Endothelial cell of umbilical vein (primary cell): ENCODE measurements around the gene BHMT. TPM values are rescaled to one million over a fixed set of nuclear protein-coding genes. Genes with fewer than 3 reads are reported as not detected.

Experiments used
- BruUV-seq: library from RNA; stranded (reverse); fragments of 400-500 nt; replicated peaks from 2 replicates; lab custom pipeline; 2021; lab: Mats Ljungman, UMichigan
- CTCF ChIA-PET: fragments of 300-600, 350-600 bp; sonication (Branson Sonifier 250); formaldehyde crosslinking; loops from one replicate; lab custom pipeline; 2021; ENCODE audit warnings: antibody characterized with exemption, inconsistent platforms; lab: Charles Lee
- POLR2A ChIA-PET: fragments of 300-600, 350-600 bp; sonication (Branson Sonifier 250); formaldehyde crosslinking; loops from one replicate; lab custom pipeline; 2021; ENCODE audit warnings: antibody characterized with exemption, inconsistent platforms; lab: Charles Lee
- DNase-seq: peaks from one replicate; pipeline ENCODE4 v3.0.0-alpha.2; 2011; ENCODE audit warnings: low read depth, low spot score
- FAIRE-seq: peaks from 2 replicates; lab custom pipeline; 2011; peaks lifted over from hg19 to GRCh38; lab: Jason Lieb, UNC
- H2AFZ ChIP-seq: 2 replicates; pipeline ENCODE4 v1.6.0; 2012; ENCODE audit warnings: low read depth, low read length, control low read depth, inconsistent platforms
- H3K27ac ChIP-seq: 2 replicates; pipeline ENCODE4 v1.5.1; 2011; ENCODE audit warnings: low read depth, mild to moderate bottlenecking, control low read depth, low read length, moderate library complexity; ENCODE audit not compliant: insufficient read depth
- H3K27me3 ChIP-seq, 2 experiments: 2 replicates each; pipeline versions ENCODE4 v1.6.0 to v1.6.1; 2011; ENCODE audit warnings: low read length in 2 of 2, mixed read lengths in 1 of 2; ENCODE audit not compliant: control insufficient read depth in 2 of 2, insufficient read depth in 2 of 2
- H3K36me3 ChIP-seq, 2 experiments: 2 replicates in 1 of 2; 3 replicates in 1 of 2; pipeline ENCODE4 v1.5.1; 2011; ENCODE audit warnings: low read length in 2 of 2, mild to moderate bottlenecking in 1 of 2, moderate library complexity in 1 of 2; ENCODE audit not compliant: control insufficient read depth in 2 of 2, insufficient read depth in 2 of 2; ENCODE audit errors: extremely low read depth in 1 of 2
- H3K4me1 ChIP-seq: 3 replicates; pipeline ENCODE4 v1.5.1; 2011; ENCODE audit warnings: mild to moderate bottlenecking, low read length; ENCODE audit not compliant: control insufficient read depth, insufficient read depth; ENCODE audit errors: extremely low read depth
- H3K4me2 ChIP-seq: 2 replicates; pipeline ENCODE4 v1.6.1; 2011; ENCODE audit warnings: low read length, control low read depth, mixed read lengths; ENCODE audit not compliant: insufficient read depth
- H3K4me3 ChIP-seq, 3 experiments: fragments of 200-600 bp in 1 of 3; sonication (generic), shearing (Covaris generic) in 1 of 3; replicated peaks in 1 of 3; 2 replicates each; pipeline ENCODE4 v1.5.1; 2011 to 2016; ENCODE audit warnings: control low read depth in 3 of 3, low read length in 3 of 3, mild to moderate bottlenecking in 2 of 3, inconsistent platforms in 1 of 3, low read depth in 1 of 3, moderate library complexity in 1 of 3; ENCODE audit not compliant: insufficient read depth in 1 of 3
- H3K79me2 ChIP-seq: 2 replicates; pipeline ENCODE4 v1.6.0; 2012; ENCODE audit warnings: low read length, inconsistent platforms; ENCODE audit not compliant: control insufficient read depth, insufficient read depth
- H3K9ac ChIP-seq: replicated peaks from 2 replicates; pipeline ENCODE3; 2011; ENCODE audit warnings: low read length, control low read depth; ENCODE audit not compliant: insufficient read depth; ENCODE audit errors: extremely low read depth
- H3K9me1 ChIP-seq: replicated peaks from 3 replicates; pipeline ENCODE4 v1.6.0; 2011; ENCODE audit warnings: mild to moderate bottlenecking, low read length; ENCODE audit not compliant: control insufficient read depth, insufficient read depth; ENCODE audit errors: extremely low read depth
- H3K9me3 ChIP-seq: replicated peaks from 2 replicates; pipeline ENCODE4 v1.5.1; 2012; ENCODE audit warnings: low read length, inconsistent platforms; ENCODE audit not compliant: control insufficient read depth, insufficient read depth
- H4K20me1 ChIP-seq: replicated peaks from 2 replicates; pipeline ENCODE3; 2011; ENCODE audit warnings: mild to moderate bottlenecking, low read length; ENCODE audit not compliant: control insufficient read depth, insufficient read depth; ENCODE audit errors: extremely low read depth
- CTCF ChIP-seq, 2 donors: IDR thresholded peaks; 1 replicate in 1 of 2; 2 replicates in 1 of 2; pipeline ENCODE4 v1.5.1; 2011; ENCODE audit warnings: low read length in 2 of 2, mild to moderate bottlenecking in 2 of 2, moderate library complexity in 2 of 2, control low read depth in 1 of 2, inconsistent platforms in 1 of 2, low read depth in 1 of 2; ENCODE audit not compliant: insufficient read depth in 1 of 2; ENCODE audit errors: extremely low read depth in 1 of 2
- EZH2 ChIP-seq: IDR thresholded peaks from 2 replicates; pipeline ENCODE4 v1.6.1; 2012; ENCODE audit warnings: borderline replicate concordance, low read depth, mild to moderate bottlenecking, moderate library complexity, low read length, inconsistent platforms; ENCODE audit not compliant: severe bottlenecking
- FOS ChIP-seq: IDR thresholded peaks from 2 replicates; pipeline ENCODE4 v1.6.1; 2011; ENCODE audit warnings: mild to moderate bottlenecking, low read length, moderate library complexity, borderline replicate concordance; ENCODE audit not compliant: insufficient read depth
- GATA2 ChIP-seq: IDR thresholded peaks from 2 replicates; pipeline ENCODE4 v1.7.0; 2011; ENCODE audit warnings: low read depth, mild to moderate bottlenecking, moderate library complexity, mixed read lengths, low read length; ENCODE audit not compliant: insufficient read length, insufficient read depth
- JUN ChIP-seq: IDR thresholded peaks from 2 replicates; pipeline ENCODE4 v1.6.1; 2011; ENCODE audit warnings: borderline replicate concordance, low read depth; ENCODE audit not compliant: insufficient read length, insufficient read depth
- MAX ChIP-seq: IDR thresholded peaks from 2 replicates; pipeline ENCODE4 v1.6.1; 2011; ENCODE audit not compliant: insufficient read depth, insufficient read length
- MYC ChIP-seq: IDR thresholded peaks from one replicate; pipeline ENCODE4 v1.6.1; 2011; ENCODE audit warnings: mild to moderate bottlenecking, low read depth, low read length
- POLR2A ChIP-seq: IDR thresholded peaks from 2 replicates; pipeline ENCODE4 v1.6.1; 2012; ENCODE audit warnings: low read depth, mild to moderate bottlenecking, control low read depth, low read length
- POLR2AphosphoS5 ChIP-seq: IDR thresholded peaks from 2 replicates; pipeline ENCODE4 v1.6.1; 2012; ENCODE audit warnings: low read depth, mild to moderate bottlenecking, control low read depth, low read length, moderate library complexity; ENCODE audit not compliant: insufficient read depth
- dilution Hi-C: fragments of 300-500 bp; cut with MboI; formaldehyde crosslinking; loops from one replicate; pipeline ENCODE4 v1.15.0; 2019; ENCODE audit warnings: low sequenced_read_pairs; ENCODE audit not compliant: extremely low pct_ligation_motif_present
- intact Hi-C: fragments of 100-400 bp; cut with micrococcal nuclease; formaldehyde crosslinking; loops from one replicate; pipeline ENCODE4 v1.10.0; 2022
- polyA plus RNA-seq, 4 experiments: library from polyadenylated mRNA; depleted of rRNA in 3 of 4; stranded (reverse) in 3 of 4; unstranded in 1 of 4; fragments of >200 nt; gene quantifications; 2 replicates each; pipeline versions ENCODE4 v1.2.1 to v1.2.3, GENCODE V29; 2011 to 2012; ENCODE audit warnings: missing spikeins in 1 of 4
- total RNA-seq: library from RNA; stranded (reverse); gene quantifications from 2 replicates; pipeline ENCODE4 v1.2.3, GENCODE V29; 2021

Gene BHMT
- total and polyA plus RNA-seq, 2 donors (not counting 3 experiments of a cell fraction or from before 2014, with no cell fraction given), result not detected

GRCh38 chr5:79151942-79152671 is 40.5 kb downstream of the BHMT start:
- dilution Hi-C loops (no loop called here), intact Hi-C loops (no loop called here)
- no peak overlapping the region for H2AFZ ChIP-seq
- no peaks in the 10 kb centered on the region for H4K20me1 ChIP-seq
- H3K27me3 ChIP-seq, result peaks cover 0 to 5% of the 10 kb centered on the region in 2 experiments
- H3K9me3 ChIP-seq, result no peaks in the 10 kb centered on the region
- H3K9me1 ChIP-seq, result no peaks in the 10 kb centered on the region
- BruUV-seq, result no TSS peak
- H3K9ac ChIP-seq, result no peak overlapping the region
- no peaks in the 10 kb centered on the region for H3K36me3 ChIP-seq
- DNase-seq (no peak), FAIRE-seq (no peak)
- H3K4me3 ChIP-seq, result no peak overlapping the region
- H3K4me1 ChIP-seq, result no peaks in the 10 kb centered on the region
- TF ChIP-seq FOS, result no peak
- no peak for TF ChIP-seq POLR2A
- no peak for TF ChIP-seq GATA2
- TF ChIP-seq MAX, result no peak
- TF ChIP-seq JUN, result no peak
- no peak for TF ChIP-seq EZH2
- no peak for TF ChIP-seq MYC
- TF ChIP-seq POLR2AphosphoS5, result no peak
- TF ChIP-seq CTCF (IDR thresholded peaks at IDR 0.05; ENCODE audit: extremely low read depth in 1 of 2, insufficient read depth in 1 of 2, low read depth in 1 of 2, low read length in 2 of 2), result no peak
- no peak overlapping the region for H3K4me2 ChIP-seq
- H3K27ac ChIP-seq, result no peak overlapping the region
- ChIA-PET CTCF (interaction anchor here (1.0 to 1.2 kb wide), 2 partner anchors 127 to 131 kb away, joined by 3 read pairs; no protein-coding TSS in a partner anchor), POLR2A (no interaction called here)
- no peaks in the 10 kb centered on the region for H3K79me2 ChIP-seq
